ENCODE results near the gene NOTUM. TPM values are rescaled to one million over a fixed set of nuclear protein-coding genes. Genes with fewer than 3 reads are reported as not detected.
A peak's percentile ranks its signal among the peaks of the same experiment; 100 is the strongest.

The NOTUM gene
- under 1 TPM in 1 of 2 donors, not detected in 1; 0.60 TPM for total RNA-seq
- 1 to 10 TPM in 1 of 2 donors, not detected in 1; 1.0 TPM for polyA plus RNA-seq
- long read RNA-seq, donor 1: 0 reads
- long read RNA-seq, donor 2, partial matches to known transcripts: 0 of 1 reads
- long read RNA-seq, donor 2, other reads (novel, unspliced or antisense): 1 of 1 reads

GRCh38 chr17:81961087-81961511 is at the start of gene NOTUM:
Gene NOTUM, minus strand, starts transcription at chr17:81961187. Its CDS starts 278 bp downstream, at chr17:81960909.
- intact Hi-C loops (cut with DNase I): no loop called here
- Histone ChIP-seq H3K27me3 (ENCODE audit: control insufficient read depth in 1 of 2, insufficient read depth in 2 of 2, low read length in 1 of 2) (no peaks in the 10 kb centered on the region), H3K36me3 (ENCODE audit: control insufficient read depth in 1 of 2, insufficient read depth in 2 of 2, low read length in 1 of 2) (no peaks in the 10 kb centered on the region), H3K9me3 (ENCODE audit: control insufficient read depth, low read length) (no peaks in the 10 kb centered on the region), H3K4me3 (ENCODE audit: low read length in 2 of 2) (no peak within 1 kb of the TSS), H3K4me1 (ENCODE audit: control insufficient read depth in 1 of 2, insufficient read depth in 2 of 2, low read length in 2 of 2) (no peaks in the 10 kb centered on the region), H3K27ac (ENCODE audit: low read depth in 1 of 2, low read length in 2 of 2) (no peak within 1 kb of the TSS)
- no peak for DNase-seq
- no peak for ATAC-seq (ENCODE audit: low FRiP score)
- 0 to 1% methylated on average over 18 to 65 of the region's 65 CpGs for WGBS, 2 donors

GRCh38 chr17:82009413-82009812 is 48.4 kb upstream of the NOTUM start:
- no peak for DNase-seq
- Histone ChIP-seq H3K4me1 (ENCODE audit: control insufficient read depth in 1 of 2, insufficient read depth in 2 of 2, low read length in 2 of 2) (no peaks in the 10 kb centered on the region), H3K27ac (ENCODE audit: low read depth in 1 of 2, low read length in 2 of 2) (no peak overlapping the region), H3K27me3 (ENCODE audit: control insufficient read depth in 1 of 2, insufficient read depth in 2 of 2, low read length in 1 of 2) (no peaks in the 10 kb centered on the region), H3K36me3 (ENCODE audit: control insufficient read depth in 1 of 2, insufficient read depth in 2 of 2, low read length in 1 of 2) (no peaks in the 10 kb centered on the region), H3K9me3 (ENCODE audit: control insufficient read depth, low read length) (no peaks in the 10 kb centered on the region), H3K4me3 (ENCODE audit: low read length in 2 of 2) (no peak overlapping the region)
- intact Hi-C loops (cut with DNase I): no loop called here
- no peak for ATAC-seq (ENCODE audit: low FRiP score)
- WGBS, 2 donors: 89 to 94% methylated on average over 15 of the region's 15 CpGs

- H3K27ac ChIP-seq (ENCODE audit: low read depth in 1 of 2, low read length in 2 of 2): no peak overlapping the region
- no peaks in the 10 kb centered on the region for H3K4me1 ChIP-seq (ENCODE audit: control insufficient read depth in 1 of 2, insufficient read depth in 2 of 2, low read length in 2 of 2)
- no peak overlapping the region for H3K4me3 ChIP-seq (ENCODE audit: low read length in 2 of 2)
- intact Hi-C loops (cut with DNase I): no loop called here
- no peak for DNase-seq
- WGBS, 2 donors: 92 to 93% methylated on average over 26 to 28 of the region's 28 CpGs
- no peak for ATAC-seq (ENCODE audit: low FRiP score)
- no peaks in the 10 kb centered on the region for H3K36me3 ChIP-seq (ENCODE audit: control insufficient read depth in 1 of 2, insufficient read depth in 2 of 2, low read length in 1 of 2)
- no peaks in the 10 kb centered on the region for H3K9me3 ChIP-seq (ENCODE audit: control insufficient read depth, low read length)
- no peaks in the 10 kb centered on the region for H3K27me3 ChIP-seq (ENCODE audit: control insufficient read depth in 1 of 2, insufficient read depth in 2 of 2, low read length in 1 of 2)
Measured at GRCh38 chr17:82008941-82009405, 48.0 kb upstream of the NOTUM start.

GRCh38 chr17:82008258-82008940 is 47.4 kb upstream of the NOTUM start:
- Histone ChIP-seq H3K4me3 (ENCODE audit: low read length in 2 of 2) (no peak overlapping the region), H3K9me3 (ENCODE audit: control insufficient read depth, low read length) (no peaks in the 10 kb centered on the region), H3K27me3 (ENCODE audit: control insufficient read depth in 1 of 2, insufficient read depth in 2 of 2, low read length in 1 of 2) (no peaks in the 10 kb centered on the region), H3K4me1 (ENCODE audit: control insufficient read depth in 1 of 2, insufficient read depth in 2 of 2, low read length in 2 of 2) (no peaks in the 10 kb centered on the region), H3K27ac (ENCODE audit: low read depth in 1 of 2, low read length in 2 of 2) (no peak overlapping the region), H3K36me3 (ENCODE audit: control insufficient read depth in 1 of 2, insufficient read depth in 2 of 2, low read length in 1 of 2) (no peaks in the 10 kb centered on the region)
- ATAC-seq (ENCODE audit: low FRiP score) (no peak), DNase-seq (no peak)
- WGBS, 2 donors: 92% methylated on average over 25 to 26 of the region's 26 CpGs
- intact Hi-C loops (cut with DNase I): no loop called here

- H3K36me3 ChIP-seq (ENCODE audit: control insufficient read depth in 1 of 2, insufficient read depth in 2 of 2, low read length in 1 of 2): no peaks in the 10 kb centered on the region
- no peak for ATAC-seq (ENCODE audit: low FRiP score)
- WGBS, 2 donors: 64% methylated on average over 30 of the region's 30 CpGs
- no peaks in the 10 kb centered on the region for H3K4me1 ChIP-seq (ENCODE audit: control insufficient read depth in 1 of 2, insufficient read depth in 2 of 2, low read length in 2 of 2)
- no peak overlapping the region for H3K27ac ChIP-seq (ENCODE audit: low read depth in 1 of 2, low read length in 2 of 2)
- no peak for DNase-seq
- no peaks in the 10 kb centered on the region for H3K9me3 ChIP-seq (ENCODE audit: control insufficient read depth, low read length)
- no peak overlapping the region for H3K4me3 ChIP-seq (ENCODE audit: low read length in 2 of 2)
- intact Hi-C loops (cut with DNase I): no loop called here
- no peaks in the 10 kb centered on the region for H3K27me3 ChIP-seq (ENCODE audit: control insufficient read depth in 1 of 2, insufficient read depth in 2 of 2, low read length in 1 of 2)
Measured at GRCh38 chr17:82007495-82008257, 46.7 kb upstream of the NOTUM start.

- Histone ChIP-seq H3K4me1 (ENCODE audit: control insufficient read depth in 1 of 2, insufficient read depth in 2 of 2, low read length in 2 of 2) (no peaks in the 10 kb centered on the region), H3K27ac (ENCODE audit: low read depth in 1 of 2, low read length in 2 of 2) (no peak overlapping the region), H3K36me3 (ENCODE audit: control insufficient read depth in 1 of 2, insufficient read depth in 2 of 2, low read length in 1 of 2) (no peaks in the 10 kb centered on the region), H3K9me3 (ENCODE audit: control insufficient read depth, low read length) (no peaks in the 10 kb centered on the region), H3K27me3 (ENCODE audit: control insufficient read depth in 1 of 2, insufficient read depth in 2 of 2, low read length in 1 of 2) (no peaks in the 10 kb centered on the region), H3K4me3 (ENCODE audit: low read length in 2 of 2) (no peak overlapping the region)
- intact Hi-C loops (cut with DNase I): no loop called here
- no peak for ATAC-seq (ENCODE audit: low FRiP score)
- no peak for DNase-seq
- 76 to 83% methylated on average over 6 of the region's 6 CpGs for WGBS, 2 donors
Measured at GRCh38 chr17:82007228-82007494, 46.2 kb upstream of the NOTUM start.

- no peaks in the 10 kb centered on the region for H3K9me3 ChIP-seq (ENCODE audit: control insufficient read depth, low read length)
- no peaks in the 10 kb centered on the region for H3K27me3 ChIP-seq (ENCODE audit: control insufficient read depth in 1 of 2, insufficient read depth in 2 of 2, low read length in 1 of 2)
- intact Hi-C loops (cut with DNase I): no loop called here
- ATAC-seq (ENCODE audit: low FRiP score): peak; percentile 36
- H3K36me3 ChIP-seq (ENCODE audit: control insufficient read depth in 1 of 2, insufficient read depth in 2 of 2, low read length in 1 of 2): no peaks in the 10 kb centered on the region
- DNase-seq: peak; percentile 79 to 90
- no peak overlapping the region for H3K4me3 ChIP-seq (ENCODE audit: low read length in 2 of 2)
- H3K4me1 ChIP-seq (ENCODE audit: control insufficient read depth in 1 of 2, insufficient read depth in 2 of 2, low read length in 2 of 2): no peaks in the 10 kb centered on the region
- H3K27ac ChIP-seq (ENCODE audit: low read depth in 1 of 2, low read length in 2 of 2): peak overlapping the region in 1 of 2 donors; percentile 2
- 27 to 36% methylated on average over 24 of the region's 24 CpGs for WGBS, 2 donors
Measured at GRCh38 chr17:82006468-82007227, 45.7 kb upstream of the NOTUM start.

- 72 to 77% methylated on average over 30 of the region's 30 CpGs for WGBS, 2 donors
- ATAC-seq (ENCODE audit: low FRiP score) (no peak), DNase-seq (no peak)
- H3K4me3 ChIP-seq (ENCODE audit: low read length in 2 of 2): no peak overlapping the region
- H3K4me1 ChIP-seq (ENCODE audit: control insufficient read depth in 1 of 2, insufficient read depth in 2 of 2, low read length in 2 of 2): no peaks in the 10 kb centered on the region
- H3K27ac ChIP-seq (ENCODE audit: low read depth in 1 of 2, low read length in 2 of 2): no peak overlapping the region
- intact Hi-C loops (cut with DNase I): no loop called here
- H3K36me3 ChIP-seq (ENCODE audit: control insufficient read depth in 1 of 2, insufficient read depth in 2 of 2, low read length in 1 of 2): no peaks in the 10 kb centered on the region
- no peaks in the 10 kb centered on the region for H3K27me3 ChIP-seq (ENCODE audit: control insufficient read depth in 1 of 2, insufficient read depth in 2 of 2, low read length in 1 of 2)
- H3K9me3 ChIP-seq (ENCODE audit: control insufficient read depth, low read length): no peaks in the 10 kb centered on the region
Measured at GRCh38 chr17:82005701-82006348, 44.8 kb upstream of the NOTUM start.

Measured in aorta (tissue), 5 donors.